Stimulated activated CD4-positive, alpha-beta T cell treated with anti-CD3 and anti-CD28 coated beads, TNF-alpha, amount 100 ng/mL, for 4 hours (primary cell): ENCODE measurements around the gene NELL1.
"Not testable (repeated sequence)": the region's sequence is repeated elsewhere in the genome, so short reads cannot be mapped to it uniquely, and the experiment has no call there.

Experiments used
- DNase-seq, 3 experiments: peaks; one replicate each; pipeline ENCODE4 v3.0.0-alpha.2; 2020; ENCODE audit warnings: low read depth in 3 of 3

Gene NELL1

GRCh38 chr11:21109341-21109740 is 440.0 kb downstream of the NELL1 start:
- no peak for DNase-seq

GRCh38 chr11:21110415-21110814 is 441.0 kb downstream of the NELL1 start:
- DNase-seq: no peak

- DNase-seq: no peak
Observed at GRCh38 chr11:21113876-21114275, 444.5 kb downstream of the NELL1 start.

GRCh38 chr11:21116009-21116408 is 446.6 kb downstream of the NELL1 start:
- no peak for DNase-seq

- DNase-seq: no peak
Observed at GRCh38 chr11:21119411-21119810, 450.0 kb downstream of the NELL1 start.

- no peak for DNase-seq
Observed at GRCh38 chr11:21121991-21122390, 452.6 kb downstream of the NELL1 start.

- no peak for DNase-seq
Observed at GRCh38 chr11:21122523-21122922, 453.1 kb downstream of the NELL1 start.

- no peak for DNase-seq
Observed at GRCh38 chr11:21132146-21132720, 462.8 kb downstream of the NELL1 start.

GRCh38 chr11:21133244-21133643 is 463.9 kb downstream of the NELL1 start:
- DNase-seq: no peak

- no peak for DNase-seq
Observed at GRCh38 chr11:21133722-21134121, 464.3 kb downstream of the NELL1 start.

GRCh38 chr11:21137803-21138202 is 468.4 kb downstream of the NELL1 start:
- no peak for DNase-seq

- not testable (repeated sequence) for DNase-seq
Observed at GRCh38 chr11:21141557-21141956, 472.2 kb downstream of the NELL1 start.

- DNase-seq: no peak
Observed at GRCh38 chr11:21142007-21142406, 472.6 kb downstream of the NELL1 start.

- no peak for DNase-seq
Observed at GRCh38 chr11:21144531-21144930, 475.1 kb downstream of the NELL1 start.

GRCh38 chr11:21148376-21148775 is 479.0 kb downstream of the NELL1 start:
- DNase-seq: no peak

- no peak for DNase-seq
Observed at GRCh38 chr11:21160140-21160539, 490.8 kb downstream of the NELL1 start.

GRCh38 chr11:21169639-21170038 is 500.3 kb downstream of the NELL1 start:
- no peak for DNase-seq

- DNase-seq: no peak
Observed at GRCh38 chr11:21173476-21173875, 504.1 kb downstream of the NELL1 start.

- no peak for DNase-seq
Observed at GRCh38 chr11:21174781-21175180, 505.4 kb downstream of the NELL1 start.

GRCh38 chr11:21177379-21177778 is 508.0 kb downstream of the NELL1 start:
- no peak for DNase-seq

- DNase-seq: no peak
Observed at GRCh38 chr11:21179770-21180169, 510.4 kb downstream of the NELL1 start.

- no peak for DNase-seq
Observed at GRCh38 chr11:21180182-21180581, 510.8 kb downstream of the NELL1 start.

- no peak for DNase-seq
Observed at GRCh38 chr11:21185959-21186358, 516.6 kb downstream of the NELL1 start.

- no peak for DNase-seq
Observed at GRCh38 chr11:21190181-21190580, 520.8 kb downstream of the NELL1 start.
